Measurements from ENCODE around the gene ELANE.

The ELANE gene

DNA sequence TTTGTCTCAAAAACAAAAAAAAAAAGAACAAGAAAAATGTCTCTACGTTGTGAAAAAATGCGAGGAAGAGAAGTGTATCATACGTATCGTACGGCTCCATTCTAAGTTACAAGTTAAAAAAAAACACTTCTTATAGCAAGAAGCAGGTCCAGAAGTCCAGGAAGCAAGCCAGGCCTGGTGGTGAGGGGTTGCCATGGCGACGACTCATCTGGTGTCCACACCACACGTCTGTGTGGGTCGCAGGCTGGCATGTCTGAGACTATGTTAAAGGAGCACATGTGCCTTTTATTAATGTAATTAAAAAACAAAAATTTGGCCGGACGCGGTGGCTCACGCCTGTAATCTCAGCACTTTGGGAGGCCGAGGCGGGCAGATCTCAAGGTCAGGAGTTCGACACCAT, 35.0 kb downstream of the ELANE start:
- H3F3A ChIP-seq (ENCODE audit: insufficient read depth, low read length): peaks cover 4% of the 10 kb centered on the region; the same call in 1 of the 2 replicates
- H3K9me2 ChIP-seq (ENCODE audit: low read depth, low read length): no peaks in the 10 kb centered on the region
- no peak overlapping the region for H3K4me2 ChIP-seq (ENCODE audit: low read length)
- peaks cover 48% of the 10 kb centered on the region for H3K36me3 ChIP-seq (ENCODE audit: insufficient read depth, low read length)
- H3K4me3 ChIP-seq (ENCODE audit: low read depth, low read length, poor library complexity, severe bottlenecking): no peak overlapping the region
- H3K9me3 ChIP-seq (ENCODE audit: low read length): no peaks in the 10 kb centered on the region
- peaks cover 11% of the 10 kb centered on the region for H3K4me1 ChIP-seq (ENCODE audit: insufficient read depth, low read length, severe bottlenecking)
- no peaks in the 10 kb centered on the region for H3K79me2 ChIP-seq (ENCODE audit: insufficient read depth, low read length)
- no peaks in the 10 kb centered on the region for H3K27me3 ChIP-seq (ENCODE audit: insufficient read depth, low read length)
- no peaks in the 10 kb centered on the region for H4K20me1 ChIP-seq (ENCODE audit: insufficient read depth, low read length)
- no peak overlapping the region for H3K9ac ChIP-seq (ENCODE audit: low read length)
- H3K27ac ChIP-seq (ENCODE audit: low read depth, low read length, poor library complexity, severe bottlenecking): no peak overlapping the region
- no peak for TF ChIP-seq EZH2 (IDR thresholded peaks at IDR 0.05; ENCODE audit: borderline replicate concordance, low read length)
- TF ChIP-seq, protein P1, sequence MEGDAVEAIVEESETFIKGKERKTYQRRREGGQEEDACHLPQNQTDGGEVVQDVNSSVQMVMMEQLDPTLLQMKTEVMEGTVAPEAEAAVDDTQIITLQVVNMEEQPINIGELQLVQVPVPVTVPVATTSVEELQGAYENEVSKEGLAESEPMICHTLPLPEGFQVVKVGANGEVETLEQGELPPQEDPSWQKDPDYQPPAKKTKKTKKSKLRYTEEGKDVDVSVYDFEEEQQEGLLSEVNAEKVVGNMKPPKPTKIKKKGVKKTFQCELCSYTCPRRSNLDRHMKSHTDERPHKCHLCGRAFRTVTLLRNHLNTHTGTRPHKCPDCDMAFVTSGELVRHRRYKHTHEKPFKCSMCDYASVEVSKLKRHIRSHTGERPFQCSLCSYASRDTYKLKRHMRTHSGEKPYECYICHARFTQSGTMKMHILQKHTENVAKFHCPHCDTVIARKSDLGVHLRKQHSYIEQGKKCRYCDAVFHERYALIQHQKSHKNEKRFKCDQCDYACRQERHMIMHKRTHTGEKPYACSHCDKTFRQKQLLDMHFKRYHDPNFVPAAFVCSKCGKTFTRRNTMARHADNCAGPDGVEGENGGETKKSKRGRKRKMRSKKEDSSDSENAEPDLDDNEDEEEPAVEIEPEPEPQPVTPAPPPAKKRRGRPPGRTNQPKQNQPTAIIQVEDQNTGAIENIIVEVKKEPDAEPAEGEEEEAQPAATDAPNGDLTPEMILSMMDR (IDR thresholded peaks at IDR 0.05; ENCODE audit: low read length): no peak
- no peak overlapping the region for H2AFZ ChIP-seq (ENCODE audit: low read length)

DNA sequence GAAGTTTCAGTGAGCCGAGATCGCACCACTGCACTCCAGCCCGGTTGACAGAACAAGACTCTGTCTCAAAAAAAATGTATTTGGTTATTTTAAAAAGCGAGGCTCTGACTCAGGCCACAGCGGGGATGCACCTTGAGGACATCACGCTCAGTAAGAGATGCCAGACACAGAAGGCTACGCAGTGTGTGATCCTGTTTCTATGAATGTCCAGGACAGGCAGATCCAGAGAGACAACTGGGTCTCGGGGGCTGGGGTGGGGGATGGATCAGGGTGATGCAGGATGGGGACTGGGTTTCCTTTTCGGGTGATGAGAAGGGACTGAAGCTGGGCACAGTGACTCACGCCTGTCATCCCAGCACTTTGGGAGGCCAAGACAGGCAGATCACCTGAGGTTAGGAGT, 35.5 kb downstream of the ELANE start:
- H3F3A ChIP-seq (ENCODE audit: insufficient read depth, low read length): peaks cover 4% of the 10 kb centered on the region; the same call in 1 of the 2 replicates
- TF ChIP-seq EZH2 (IDR thresholded peaks at IDR 0.05; ENCODE audit: borderline replicate concordance, low read length): no peak
- TF ChIP-seq, protein P1 (IDR thresholded peaks at IDR 0.05; ENCODE audit: low read length): no peak
- H4K20me1 ChIP-seq (ENCODE audit: insufficient read depth, low read length): no peaks in the 10 kb centered on the region
- no peaks in the 10 kb centered on the region for H3K27me3 ChIP-seq (ENCODE audit: insufficient read depth, low read length)
- H3K9me2 ChIP-seq (ENCODE audit: low read depth, low read length): no peaks in the 10 kb centered on the region
- H3K9me3 ChIP-seq (ENCODE audit: low read length): no peaks in the 10 kb centered on the region
- H3K79me2 ChIP-seq (ENCODE audit: insufficient read depth, low read length): no peaks in the 10 kb centered on the region
- peaks cover 43% of the 10 kb centered on the region for H3K36me3 ChIP-seq (ENCODE audit: insufficient read depth, low read length)
- H3K4me1 ChIP-seq (ENCODE audit: insufficient read depth, low read length, severe bottlenecking): peaks cover 14% of the 10 kb centered on the region
- H3K4me3 ChIP-seq (ENCODE audit: low read depth, low read length, poor library complexity, severe bottlenecking): no peak overlapping the region
- no peak overlapping the region for H3K9ac ChIP-seq (ENCODE audit: low read length)
- H2AFZ ChIP-seq (ENCODE audit: low read length): no peak overlapping the region
- no peak overlapping the region for H3K4me2 ChIP-seq (ENCODE audit: low read length)
- no peak overlapping the region for H3K27ac ChIP-seq (ENCODE audit: low read depth, low read length, poor library complexity, severe bottlenecking)

DNA sequence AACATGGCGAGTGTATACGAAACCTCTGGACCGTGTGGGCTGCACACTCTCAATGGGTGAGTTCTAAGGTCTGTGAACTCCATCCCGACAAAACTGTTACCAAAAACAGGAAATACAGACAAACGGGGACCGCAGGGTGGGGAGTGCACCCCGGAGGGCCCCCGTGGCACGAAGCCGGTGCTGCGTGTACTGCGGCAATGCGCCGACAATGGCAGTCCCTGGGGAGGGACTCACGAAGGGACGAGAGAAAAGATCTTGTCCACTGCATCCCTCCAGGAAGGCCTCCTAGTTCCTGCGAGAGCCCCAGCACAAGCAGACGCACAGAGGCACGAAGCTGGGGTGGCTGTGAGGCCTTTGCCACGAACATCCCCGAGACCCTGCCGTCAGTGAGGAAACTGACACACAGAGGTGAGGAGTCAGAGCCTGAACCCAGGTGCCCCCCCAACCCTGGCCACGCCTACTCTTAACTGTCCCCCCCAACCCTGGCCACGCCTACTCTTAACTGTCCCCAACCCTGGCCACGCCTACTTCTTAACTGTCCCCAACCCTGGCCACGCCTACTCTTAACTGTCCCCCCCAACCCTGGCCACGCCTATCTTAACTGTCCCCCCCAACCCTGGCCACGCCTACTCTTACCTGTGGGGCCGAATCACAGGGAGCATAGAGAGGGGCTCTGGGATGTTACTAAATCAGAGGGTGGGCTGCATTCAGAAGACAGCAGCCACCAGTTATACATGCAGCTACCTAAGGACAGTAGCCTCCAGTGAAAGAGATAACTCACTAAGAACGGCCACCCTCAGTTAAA, 36.7 kb downstream of the ELANE start:
- TF ChIP-seq EZH2 (IDR thresholded peaks at IDR 0.05; ENCODE audit: borderline replicate concordance, low read length): no peak
- TF ChIP-seq, protein P1 (IDR thresholded peaks at IDR 0.05; ENCODE audit: low read length): no peak
- Histone ChIP-seq H3K9ac (ENCODE audit: low read length) (no peak overlapping the region), H3K4me3 (ENCODE audit: low read depth, low read length, poor library complexity, severe bottlenecking) (no peak overlapping the region), H4K20me1 (ENCODE audit: insufficient read depth, low read length) (no peaks in the 10 kb centered on the region), H3K79me2 (ENCODE audit: insufficient read depth, low read length) (no peaks in the 10 kb centered on the region), H3F3A (ENCODE audit: insufficient read depth, low read length) (peaks cover 4% of the 10 kb centered on the region; the same call in 1 of the 2 replicates), H3K4me1 (ENCODE audit: insufficient read depth, low read length, severe bottlenecking) (peaks cover 14% of the 10 kb centered on the region), H2AFZ (ENCODE audit: low read length) (no peak overlapping the region), H3K27me3 (ENCODE audit: insufficient read depth, low read length) (no peaks in the 10 kb centered on the region), H3K36me3 (ENCODE audit: insufficient read depth, low read length) (peaks cover 33% of the 10 kb centered on the region), H3K4me2 (ENCODE audit: low read length) (peak overlapping the region; percentile 12; the same call in 1 of the 2 replicates), H3K9me3 (ENCODE audit: low read length) (no peaks in the 10 kb centered on the region), H3K27ac (ENCODE audit: low read depth, low read length, poor library complexity, severe bottlenecking) (peak overlapping the region; percentile 68), H3K9me2 (ENCODE audit: low read depth, low read length) (no peaks in the 10 kb centered on the region)
